ENCODE results near the gene SPTLC3. TPM values are rescaled to one million over a fixed set of nuclear protein-coding genes. Genes with fewer than 3 reads are reported as not detected.

SPTLC3 gene
- total and polyA plus RNA-seq, 2 experiments from 2014 or later: 0.52 to 0.66 TPM

- Histone ChIP-seq H3K9me2 (ENCODE audit: insufficient read depth) (0 out of 2 replicates have a peak, but pooled peaks cover 4% of the 10 kb centered on the region), H3K4me2 (no peak overlapping the region), H3F3A (replicated peaks; ENCODE audit: low read depth) (no peaks in the 10 kb centered on the region), H4K20me1 (replicated peaks; ENCODE audit: insufficient read depth) (no peaks in the 10 kb centered on the region), H3K4me3 (no peak overlapping the region), H3K36me3 (ENCODE audit: insufficient read depth) (no peaks in the 10 kb centered on the region), H3K4me1 (ENCODE audit: insufficient read depth) (no peaks in the 10 kb centered on the region), H3K27ac (ENCODE audit: low read depth) (no peak overlapping the region), H3K27me3 (ENCODE audit: insufficient read depth) (no peaks in the 10 kb centered on the region), H3K79me2 (replicated peaks; ENCODE audit: insufficient read depth) (no peaks in the 10 kb centered on the region), H2AFZ (no peak overlapping the region)
- H3K27ac Mint-ChIP-seq: no peak overlapping the region
- no peak for DNase-seq (ENCODE audit: low spot score)
- no peak overlapping the region for H3K4me3 Mint-ChIP-seq
- no peaks in the 10 kb centered on the region for H3K4me1 Mint-ChIP-seq
- ATAC-seq: no peak
- no peaks in the 10 kb centered on the region for H3K9me3 Mint-ChIP-seq
- TF ChIP-seq CTCF (conservative IDR thresholded peaks at IDR 0.05; ENCODE audit: low read depth in 2 of 2): no peak
- TF ChIP-seq EZH2 (IDR thresholded peaks at IDR 0.05; ENCODE audit: low read depth, unreplicated experiment): no peak
- TF ChIP-seq POLR2AphosphoS5 (IDR thresholded peaks at IDR 0.05; ENCODE audit: low read depth): no peak
- TF ChIP-seq CREB1 (CRISPR knock-in tag; IDR thresholded peaks at IDR 0.05; ENCODE audit: low read depth): no peak
- no peak for TF ChIP-seq ZNF114 (CRISPR knock-in tag; IDR thresholded peaks at IDR 0.05)
- no peak for TF ChIP-seq STAT1 (IDR thresholded peaks at IDR 0.05; ENCODE audit: unreplicated experiment)
- TF ChIP-seq JUNB (IDR thresholded peaks at IDR 0.05; ENCODE audit: unreplicated experiment): no peak
- H3K27me3 Mint-ChIP-seq (ENCODE audit: insufficient read depth, low read depth, poor library complexity): peaks cover 2% of the 10 kb centered on the region
- H3K36me3 Mint-ChIP-seq (ENCODE audit: low read depth): no peaks in the 10 kb centered on the region
Measured at GRCh38 chr20:13170771-13171170, 162.0 kb downstream of the SPTLC3 start.

GRCh38 chr20:13173201-13173600 lies 164.4 kb downstream of the SPTLC3 start:
- ATAC-seq: no peak
- H3F3A ChIP-seq (replicated peaks; ENCODE audit: low read depth): no peaks in the 10 kb centered on the region
- no peak overlapping the region for H2AFZ ChIP-seq
- no peaks in the 10 kb centered on the region for H3K9me3 Mint-ChIP-seq
- H4K20me1 ChIP-seq (replicated peaks; ENCODE audit: insufficient read depth): no peaks in the 10 kb centered on the region
- H3K79me2 ChIP-seq (replicated peaks; ENCODE audit: insufficient read depth): no peaks in the 10 kb centered on the region
- no peak overlapping the region for H3K27ac ChIP-seq (ENCODE audit: low read depth)
- H3K4me1 Mint-ChIP-seq: no peaks in the 10 kb centered on the region
- H3K36me3 ChIP-seq (ENCODE audit: insufficient read depth): no peaks in the 10 kb centered on the region
- H3K4me2 ChIP-seq: no peak overlapping the region
- no peaks in the 10 kb centered on the region for H3K27me3 ChIP-seq (ENCODE audit: insufficient read depth)
- DNase-seq (ENCODE audit: low spot score): no peak
- H3K4me1 ChIP-seq (ENCODE audit: insufficient read depth): no peaks in the 10 kb centered on the region
- H3K4me3 Mint-ChIP-seq: no peak overlapping the region
- H3K4me3 ChIP-seq: no peak overlapping the region
- H3K27ac Mint-ChIP-seq: no peak overlapping the region
- H3K9me2 ChIP-seq (ENCODE audit: insufficient read depth): 0 out of 2 replicates have a peak, but pooled peaks cover 4% of the 10 kb centered on the region
- no peaks in the 10 kb centered on the region for H3K36me3 Mint-ChIP-seq (ENCODE audit: low read depth)
- peaks cover 2% of the 10 kb centered on the region for H3K27me3 Mint-ChIP-seq (ENCODE audit: insufficient read depth, low read depth, poor library complexity)
- no peak for TF ChIP-seq CTCF (conservative IDR thresholded peaks at IDR 0.05; ENCODE audit: low read depth in 2 of 2)
- no peak for TF ChIP-seq EZH2phosphoT487 (IDR thresholded peaks at IDR 0.05; ENCODE audit: unreplicated experiment)
- TF ChIP-seq NANOG (IDR thresholded peaks at IDR 0.05; ENCODE audit: borderline replicate concordance): no peak
- TF ChIP-seq EZH2 (IDR thresholded peaks at IDR 0.05; ENCODE audit: low read depth, unreplicated experiment): no peak
- no peak for TF ChIP-seq ZNF462 (CRISPR knock-in tag; IDR thresholded peaks at IDR 0.05)
